ENCODE measurements around the gene PLCH2.
A peak's percentile ranks its signal among the peaks of the same experiment; 100 is the strongest.

Gene PLCH2

GRCh38 chr1:2523891-2524609 lies 48.0 kb downstream of the PLCH2 start:
- H3K4me2 ChIP-seq (ENCODE audit: low read length) = no peak overlapping the region
- peaks cover 9% of the 10 kb centered on the region for H3K27me3 ChIP-seq (ENCODE audit: insufficient read depth, low read length, poor library complexity)
- H4K8ac ChIP-seq (ENCODE audit: low read depth, low read length) = no peak overlapping the region
- peak overlapping the region; percentile 15 for H3K9ac ChIP-seq (ENCODE audit: low read length)
- no peak overlapping the region for H3K4me3 ChIP-seq (ENCODE audit: low read length)
- no peak overlapping the region for H3K56ac ChIP-seq (ENCODE audit: low read length)
- H2AK5ac ChIP-seq (ENCODE audit: low read length) = no peak overlapping the region
- peaks cover 36% of the 10 kb centered on the region for H3K79me2 ChIP-seq (ENCODE audit: control insufficient read depth, insufficient read depth, low read length)
- DNase-seq = no peak
- no peak overlapping the region for H2BK5ac ChIP-seq (ENCODE audit: low read length)
- WGBS (ENCODE audit: extremely low coverage, insufficient coverage, low lambda C conversion rate) = no CpG with 5 or more reads among the region's 10 CpGs
- no peak overlapping the region for H2BK120ac ChIP-seq (ENCODE audit: low read depth, low read length)
- peaks cover 26% of the 10 kb centered on the region for H3K79me1 ChIP-seq (ENCODE audit: low read length)
- no peak overlapping the region for H3K27ac ChIP-seq (ENCODE audit: low read depth, low read length)
- peaks cover 6% of the 10 kb centered on the region for H3K4me1 ChIP-seq (ENCODE audit: control insufficient read depth, low read depth, low read length)
- H3K36me3 ChIP-seq (ENCODE audit: control insufficient read depth, insufficient read depth, low read length) = peaks cover 5% of the 10 kb centered on the region
- H2BK15ac ChIP-seq (replicated peaks; ENCODE audit: low read depth) = no peak overlapping the region
- H4K5ac ChIP-seq (ENCODE audit: low read length) = no peak overlapping the region
- H3K18ac ChIP-seq (ENCODE audit: low read length) = no peak overlapping the region
- no peak overlapping the region for H3K23ac ChIP-seq (ENCODE audit: low read length)
- no peak overlapping the region for H3K4ac ChIP-seq (ENCODE audit: low read depth, low read length)

- peak overlapping the region; percentile 96 for H3K9ac ChIP-seq (ENCODE audit: low read length)
- no peak overlapping the region for H4K5ac ChIP-seq (ENCODE audit: low read length)
- H2AK5ac ChIP-seq (ENCODE audit: low read length) = peak overlapping the region; percentile 30
- H3K36me3 ChIP-seq (ENCODE audit: control insufficient read depth, insufficient read depth, low read length) = peaks cover 3% of the 10 kb centered on the region
- H3K79me1 ChIP-seq (ENCODE audit: low read length) = peaks cover 26% of the 10 kb centered on the region
- H3K23ac ChIP-seq (ENCODE audit: low read length) = peak overlapping the region; percentile 59
- H3K18ac ChIP-seq (ENCODE audit: low read length) = peak overlapping the region; percentile 44
- no peak overlapping the region for H3K27ac ChIP-seq (ENCODE audit: low read depth, low read length)
- peak overlapping the region; percentile 96 for H3K56ac ChIP-seq (ENCODE audit: low read length)
- peaks cover 15% of the 10 kb centered on the region for H3K27me3 ChIP-seq (ENCODE audit: insufficient read depth, low read length, poor library complexity)
- no peak overlapping the region for H4K8ac ChIP-seq (ENCODE audit: low read depth, low read length)
- H2BK120ac ChIP-seq (ENCODE audit: low read depth, low read length) = no peak overlapping the region
- WGBS (ENCODE audit: extremely low coverage, insufficient coverage, low lambda C conversion rate) = no CpG with 5 or more reads among the region's 20 CpGs
- H2BK15ac ChIP-seq (replicated peaks; ENCODE audit: low read depth) = no peak overlapping the region
- H3K4me2 ChIP-seq (ENCODE audit: low read length) = peak overlapping the region; percentile 84
- peak overlapping the region; percentile 71 for H3K4ac ChIP-seq (ENCODE audit: low read depth, low read length)
- peak overlapping the region; percentile 93 for H3K4me3 ChIP-seq (ENCODE audit: low read length)
- no peak overlapping the region for H2BK5ac ChIP-seq (ENCODE audit: low read length)
- peaks cover 36% of the 10 kb centered on the region for H3K79me2 ChIP-seq (ENCODE audit: control insufficient read depth, insufficient read depth, low read length)
- peaks cover 6% of the 10 kb centered on the region for H3K4me1 ChIP-seq (ENCODE audit: control insufficient read depth, low read depth, low read length)
- peak; percentile 31 for DNase-seq
Observed at GRCh38 chr1:2525572-2525919, 49.5 kb downstream of the PLCH2 start.

GRCh38 chr1:2525920-2526823 lies 50.1 kb downstream of the PLCH2 start, which contains the start of gene PANK4:
Gene PANK4 (minus strand): TSS chr1:2526596. CDS start chr1:2526587, 9 bp downstream.
- Histone ChIP-seq H2BK5ac (ENCODE audit: low read length) (no peak within 1 kb of the TSS), H3K79me1 (ENCODE audit: low read length) (peaks cover 26% of the 10 kb centered on the region), H2AK5ac (ENCODE audit: low read length) (peak within 1 kb of the TSS; percentile 30), H3K18ac (ENCODE audit: low read length) (peak within 1 kb of the TSS; percentile 97), H3K79me2 (ENCODE audit: control insufficient read depth, insufficient read depth, low read length) (peaks cover 36% of the 10 kb centered on the region), H3K36me3 (ENCODE audit: control insufficient read depth, insufficient read depth, low read length) (no peaks in the 10 kb centered on the region), H3K23ac (ENCODE audit: low read length) (peak within 1 kb of the TSS; percentile 59), H4K5ac (ENCODE audit: low read length) (no peak within 1 kb of the TSS), H3K27me3 (ENCODE audit: insufficient read depth, low read length, poor library complexity) (peaks cover 20% of the 10 kb centered on the region), H3K56ac (ENCODE audit: low read length) (peak within 1 kb of the TSS; percentile 96), H3K27ac (ENCODE audit: low read depth, low read length) (no peak within 1 kb of the TSS), H3K9ac (ENCODE audit: low read length) (peak within 1 kb of the TSS; percentile 96), H4K8ac (ENCODE audit: low read depth, low read length) (no peak within 1 kb of the TSS), H2BK120ac (ENCODE audit: low read depth, low read length) (no peak within 1 kb of the TSS), H3K4ac (ENCODE audit: low read depth, low read length) (peak within 1 kb of the TSS; percentile 71), H3K4me2 (ENCODE audit: low read length) (peak within 1 kb of the TSS; percentile 84), H2BK15ac (replicated peaks; ENCODE audit: low read depth) (no peak within 1 kb of the TSS), H3K4me3 (ENCODE audit: low read length) (peak within 1 kb of the TSS; percentile 93), H3K4me1 (ENCODE audit: control insufficient read depth, low read depth, low read length) (peaks cover 6% of the 10 kb centered on the region)
- DNase-seq = peak; percentile 97
- no CpG with 5 or more reads among the region's 107 CpGs for WGBS (ENCODE audit: extremely low coverage, insufficient coverage, low lambda C conversion rate)

- DNase-seq = peak; percentile 52
- H3K4me3 ChIP-seq (ENCODE audit: low read length) = no peak overlapping the region
- no peak overlapping the region for H3K23ac ChIP-seq (ENCODE audit: low read length)
- no peak overlapping the region for H2AK5ac ChIP-seq (ENCODE audit: low read length)
- no peak overlapping the region for H2BK15ac ChIP-seq (replicated peaks; ENCODE audit: low read depth)
- H4K5ac ChIP-seq (ENCODE audit: low read length) = no peak overlapping the region
- H3K79me2 ChIP-seq (ENCODE audit: control insufficient read depth, insufficient read depth, low read length) = peaks cover 36% of the 10 kb centered on the region
- no peak overlapping the region for H3K27ac ChIP-seq (ENCODE audit: low read depth, low read length)
- no peak overlapping the region for H4K8ac ChIP-seq (ENCODE audit: low read depth, low read length)
- peak overlapping the region; percentile 24 for H3K4me2 ChIP-seq (ENCODE audit: low read length)
- WGBS (ENCODE audit: extremely low coverage, insufficient coverage, low lambda C conversion rate) = no CpG with 5 or more reads among the region's 20 CpGs
- peaks cover 26% of the 10 kb centered on the region for H3K79me1 ChIP-seq (ENCODE audit: low read length)
- H2BK5ac ChIP-seq (ENCODE audit: low read length) = no peak overlapping the region
- H2BK120ac ChIP-seq (ENCODE audit: low read depth, low read length) = no peak overlapping the region
- H3K27me3 ChIP-seq (ENCODE audit: insufficient read depth, low read length, poor library complexity) = peaks cover 23% of the 10 kb centered on the region
- no peak overlapping the region for H3K56ac ChIP-seq (ENCODE audit: low read length)
- peaks cover 6% of the 10 kb centered on the region for H3K4me1 ChIP-seq (ENCODE audit: control insufficient read depth, low read depth, low read length)
- H3K36me3 ChIP-seq (ENCODE audit: control insufficient read depth, insufficient read depth, low read length) = no peaks in the 10 kb centered on the region
- peak overlapping the region; percentile 26 for H3K9ac ChIP-seq (ENCODE audit: low read length)
- no peak overlapping the region for H3K18ac ChIP-seq (ENCODE audit: low read length)
- H3K4ac ChIP-seq (ENCODE audit: low read depth, low read length) = no peak overlapping the region
Observed at GRCh38 chr1:2526824-2527555, 50.9 kb downstream of the PLCH2 start.

GRCh38 chr1:2527556-2527860 lies 51.4 kb downstream of the PLCH2 start:
- Histone ChIP-seq H3K18ac (ENCODE audit: low read length) (no peak overlapping the region), H3K4ac (ENCODE audit: low read depth, low read length) (no peak overlapping the region), H3K27me3 (ENCODE audit: insufficient read depth, low read length, poor library complexity) (peaks cover 23% of the 10 kb centered on the region), H3K9ac (ENCODE audit: low read length) (no peak overlapping the region), H4K8ac (ENCODE audit: low read depth, low read length) (no peak overlapping the region), H3K56ac (ENCODE audit: low read length) (no peak overlapping the region), H3K4me1 (ENCODE audit: control insufficient read depth, low read depth, low read length) (peaks cover 6% of the 10 kb centered on the region), H3K27ac (ENCODE audit: low read depth, low read length) (no peak overlapping the region), H3K23ac (ENCODE audit: low read length) (no peak overlapping the region), H4K5ac (ENCODE audit: low read length) (no peak overlapping the region), H2BK120ac (ENCODE audit: low read depth, low read length) (no peak overlapping the region), H3K36me3 (ENCODE audit: control insufficient read depth, insufficient read depth, low read length) (no peaks in the 10 kb centered on the region), H3K79me2 (ENCODE audit: control insufficient read depth, insufficient read depth, low read length) (peaks cover 32% of the 10 kb centered on the region), H3K4me2 (ENCODE audit: low read length) (no peak overlapping the region), H2AK5ac (ENCODE audit: low read length) (no peak overlapping the region), H2BK15ac (replicated peaks; ENCODE audit: low read depth) (no peak overlapping the region), H2BK5ac (ENCODE audit: low read length) (no peak overlapping the region), H3K4me3 (ENCODE audit: low read length) (no peak overlapping the region), H3K79me1 (ENCODE audit: low read length) (peaks cover 24% of the 10 kb centered on the region)
- WGBS (ENCODE audit: extremely low coverage, insufficient coverage, low lambda C conversion rate) = no CpG with 5 or more reads among the region's 4 CpGs
- no peak for DNase-seq
